GM06990 (cell line): Measurements from ENCODE around the gene CERS6.

Source experiments
- DNase-seq: peaks from one replicate; pipeline ENCODE4 v3.0.0-alpha.2; 2011; ENCODE audit not compliant: insufficient read length; ENCODE audit errors: extremely low read depth
- H3K27me3 ChIP-seq: replicated peaks from 2 replicates; pipeline ENCODE4 v1.6.0; 2011; ENCODE audit warnings: low read length; ENCODE audit not compliant: control insufficient read depth, insufficient read depth
- H3K36me3 ChIP-seq: 2 replicates; pipeline ENCODE4 v1.5.1; 2011; ENCODE audit warnings: low read length; ENCODE audit not compliant: control insufficient read depth, insufficient read depth
- H3K4me3 ChIP-seq: replicated peaks from 2 replicates; pipeline ENCODE4 v1.5.1; 2011; ENCODE audit warnings: low read depth, mild to moderate bottlenecking, control low read depth, low read length
- TF ChIP-seq, protein P1 (sequence below): IDR thresholded peaks from 2 replicates; pipeline ENCODE4 v1.5.1; 2011; ENCODE audit warnings: low read length, control low read depth, mild to moderate bottlenecking, inconsistent platforms; ENCODE audit not compliant: insufficient read depth, poor library complexity, severe bottlenecking

CERS6 gene

DNA sequence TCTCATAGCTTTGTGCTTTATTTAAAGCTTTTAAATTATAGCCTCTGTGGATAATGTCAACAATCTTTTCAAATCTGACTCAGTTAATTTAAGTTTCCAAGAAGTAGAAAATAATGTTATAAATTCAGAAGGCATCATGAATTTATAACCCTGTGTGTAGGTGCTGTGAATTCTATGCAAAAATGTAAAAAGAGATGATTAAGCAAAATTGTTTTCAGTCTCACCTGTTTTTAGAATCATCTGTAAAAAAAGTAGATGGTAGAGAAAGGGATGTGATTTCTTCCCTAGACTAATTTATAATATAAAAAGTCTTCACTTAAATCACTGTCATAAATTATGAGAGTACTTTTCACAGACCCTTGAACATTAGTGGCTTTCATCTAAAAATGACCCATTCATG is 260.8 kb downstream of the CERS6 start:
- H3K36me3 ChIP-seq, result no peaks in the 10 kb centered on the region; the same call in none of the 2 replicates

DNA sequence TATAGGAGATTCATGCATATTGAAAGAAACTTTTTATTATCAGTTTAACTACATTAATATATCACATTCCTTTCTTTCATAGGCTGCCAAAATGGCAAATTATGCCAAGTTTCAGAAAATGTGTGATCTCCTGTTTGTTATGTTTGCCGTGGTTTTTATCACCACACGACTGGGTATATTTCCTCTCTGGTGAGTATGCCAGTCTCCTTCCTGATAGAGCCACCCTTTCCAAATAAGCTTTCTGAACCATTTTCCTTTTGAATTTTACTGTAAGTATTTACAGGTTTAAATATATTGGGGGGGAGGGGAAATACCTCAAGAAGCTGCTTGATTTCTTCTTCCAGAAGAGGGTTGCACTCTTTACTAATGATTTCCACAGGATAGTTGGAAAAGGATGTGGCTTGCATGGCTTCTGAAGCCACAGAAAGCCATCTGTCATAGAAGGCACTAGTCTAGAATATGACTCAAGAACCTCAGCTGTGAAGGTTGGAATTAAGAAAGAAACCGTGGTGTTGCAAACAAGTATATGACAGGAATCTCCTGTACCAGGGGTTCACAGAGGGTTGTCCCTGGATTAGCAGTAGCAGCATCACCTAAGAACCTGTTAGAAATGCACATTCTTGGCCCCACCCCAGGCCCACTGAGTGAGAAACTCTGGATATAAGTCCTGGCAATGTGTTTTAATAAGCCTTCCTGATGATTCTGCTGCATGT is 261.9 kb downstream of the CERS6 start:
- DNase-seq, result no peak
- Histone ChIP-seq H3K4me3 (no peak overlapping the region), H3K36me3 (no peaks in the 10 kb centered on the region; the same call in none of the 2 replicates), H3K27me3 (no peaks in the 10 kb centered on the region)
- TF ChIP-seq, protein P1, sequence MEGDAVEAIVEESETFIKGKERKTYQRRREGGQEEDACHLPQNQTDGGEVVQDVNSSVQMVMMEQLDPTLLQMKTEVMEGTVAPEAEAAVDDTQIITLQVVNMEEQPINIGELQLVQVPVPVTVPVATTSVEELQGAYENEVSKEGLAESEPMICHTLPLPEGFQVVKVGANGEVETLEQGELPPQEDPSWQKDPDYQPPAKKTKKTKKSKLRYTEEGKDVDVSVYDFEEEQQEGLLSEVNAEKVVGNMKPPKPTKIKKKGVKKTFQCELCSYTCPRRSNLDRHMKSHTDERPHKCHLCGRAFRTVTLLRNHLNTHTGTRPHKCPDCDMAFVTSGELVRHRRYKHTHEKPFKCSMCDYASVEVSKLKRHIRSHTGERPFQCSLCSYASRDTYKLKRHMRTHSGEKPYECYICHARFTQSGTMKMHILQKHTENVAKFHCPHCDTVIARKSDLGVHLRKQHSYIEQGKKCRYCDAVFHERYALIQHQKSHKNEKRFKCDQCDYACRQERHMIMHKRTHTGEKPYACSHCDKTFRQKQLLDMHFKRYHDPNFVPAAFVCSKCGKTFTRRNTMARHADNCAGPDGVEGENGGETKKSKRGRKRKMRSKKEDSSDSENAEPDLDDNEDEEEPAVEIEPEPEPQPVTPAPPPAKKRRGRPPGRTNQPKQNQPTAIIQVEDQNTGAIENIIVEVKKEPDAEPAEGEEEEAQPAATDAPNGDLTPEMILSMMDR, result no peak

More for the DNA sequence above, 260.8 kb downstream of the CERS6 start:
- Histone ChIP-seq H3K4me3 (no peak overlapping the region), H3K27me3 (no peaks in the 10 kb centered on the region)
- TF ChIP-seq, protein P1, result no peak
- no peak for DNase-seq

DNA sequence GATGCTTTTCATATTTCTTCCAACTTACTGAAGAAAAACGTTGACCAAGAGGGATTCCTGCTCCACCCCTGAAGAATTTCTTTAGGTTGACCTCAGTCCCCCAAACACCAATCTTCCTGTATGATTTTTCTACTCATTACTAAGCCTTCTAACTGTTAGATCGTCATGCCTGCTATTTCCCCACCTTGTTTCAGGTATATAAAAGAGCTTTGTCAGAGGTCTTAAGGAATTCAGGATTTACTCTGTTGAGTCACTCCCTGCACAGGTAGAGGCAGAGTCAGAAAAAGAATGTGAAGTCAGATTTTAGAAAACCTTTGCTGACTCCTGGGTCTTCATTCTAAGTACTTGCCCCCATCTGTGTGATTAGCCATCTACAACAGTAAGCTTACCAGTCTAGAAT is 262.6 kb downstream of the CERS6 start:
- Histone ChIP-seq H3K27me3 (no peaks in the 10 kb centered on the region), H3K36me3 (no peaks in the 10 kb centered on the region; the same call in none of the 2 replicates), H3K4me3 (no peak overlapping the region)
- no peak for DNase-seq
- TF ChIP-seq, protein P1, result no peak

DNA sequence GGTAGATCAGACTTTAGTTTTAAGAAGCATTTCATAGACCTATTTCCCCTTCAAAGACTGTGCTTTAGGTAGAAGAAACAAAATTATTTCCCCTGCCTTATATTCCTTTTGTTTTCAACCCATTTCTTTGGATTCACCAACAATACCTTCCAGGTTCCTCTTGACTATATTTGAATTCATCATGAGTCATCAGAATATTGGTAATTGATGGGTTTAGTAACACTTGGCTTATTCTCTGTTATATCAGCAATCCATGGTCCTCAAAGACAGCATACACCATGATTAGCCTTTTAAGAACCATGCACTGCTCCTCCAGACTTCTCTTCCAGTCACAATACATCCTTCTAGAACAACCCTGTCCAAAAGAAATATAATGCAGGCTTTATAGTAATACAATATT is 263.4 kb downstream of the CERS6 start:
- Histone ChIP-seq H3K27me3 (no peaks in the 10 kb centered on the region), H3K4me3 (no peak overlapping the region), H3K36me3 (no peaks in the 10 kb centered on the region; the same call in none of the 2 replicates)
- DNase-seq, result no peak
- TF ChIP-seq, protein P1, result no peak

DNA sequence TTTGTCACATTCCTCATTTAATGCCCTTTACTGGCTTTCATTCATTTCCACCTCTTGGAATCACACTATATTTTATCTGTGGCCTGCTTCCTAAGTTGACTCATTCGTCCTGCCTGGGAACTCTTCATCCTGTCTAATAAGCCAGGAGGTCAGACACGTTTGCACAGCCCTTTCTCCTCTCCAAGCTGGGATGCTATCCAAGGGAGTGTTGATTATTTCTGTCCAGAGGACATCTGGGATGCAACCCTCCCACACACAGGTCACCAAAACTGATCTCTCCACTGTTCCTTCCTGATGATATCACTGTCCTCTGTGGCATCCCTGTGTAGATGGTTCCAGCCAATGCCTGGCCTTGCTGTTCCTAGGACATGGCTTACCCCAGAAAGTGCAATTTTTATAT is 266.5 kb downstream of the CERS6 start:
- TF ChIP-seq, protein P1, result no peak
- DNase-seq, result no peak
- no peak overlapping the region for H3K4me3 ChIP-seq
- no peaks in the 10 kb centered on the region; the same call in none of the 2 replicates for H3K36me3 ChIP-seq
- H3K27me3 ChIP-seq, result no peaks in the 10 kb centered on the region
